Motor neuron (in vitro differentiated cells): Measurements from ENCODE around the gene CTNND1. TPM values are rescaled to one million over a fixed set of nuclear protein-coding genes. Genes with fewer than 3 reads are reported as not detected.

Source experiments
- ATAC-seq, 8 experiments: fragments of 200-7000 bp; cut with Tn5 transposase; replicated peaks in 6 of 8; 2 replicates each; pipeline ENCODE4 v1.8.0; 2021; ENCODE audit warnings: mild to moderate bottlenecking in 8 of 8, moderate library complexity in 8 of 8
- H3K27ac ChIP-seq, 2 donors: fragments of 250-450 bp; sonication (Bioruptor Pico); 2 replicates each; pipeline ENCODE4 v1.9.0; 2021; ENCODE audit warnings: antibody characterized with exemption in 2 of 2, mild to moderate bottlenecking in 2 of 2, moderate library complexity in 1 of 2
- H3K4me1 ChIP-seq, 2 donors: fragments of 250-450 bp; sonication (Bioruptor Pico); replicated peaks in 1 of 2; 2 replicates each; pipeline ENCODE4 v1.6.1; 2021; ENCODE audit warnings: antibody characterized with exemption in 2 of 2, mild to moderate bottlenecking in 2 of 2, moderate library complexity in 1 of 2
- H3K4me3 ChIP-seq, 5 donors: fragments of 250-450 bp; sonication (Bioruptor Pico); 2 replicates each; pipeline ENCODE4 v1.9.0; 2021; ENCODE audit warnings: antibody characterized with exemption in 5 of 5, mild to moderate bottlenecking in 5 of 5, moderate library complexity in 4 of 5
- WGBS, 10 experiments: fragments of 450-650 bp; shearing (Covaris generic); methylation state at CpG; one replicate each; pipeline ENCODE4 v1.0.0; 2022; 5-methylcytosine and 5-hydroxymethylcytosine counted together
- in situ Hi-C, 9 experiments: fragments of 400-800 bp; cut with MboI; loops; one replicate each; pipeline ENCODE4 v1.15.0; 2021; ENCODE audit warnings: low sequenced_read_pairs in 9 of 9, low pct_unique_long_range_greater_than_20kb in 2 of 9; ENCODE audit not compliant: unreplicated experiment in 9 of 9
- total RNA-seq, 8 experiments: library from RNA; unstranded; fragments of 300-600 nt; gene quantifications; 2 replicates each; pipeline versions ENCODE4 v1.2.3 to v1.2.4, GENCODE V29; 2022

CTNND1 gene
- total RNA-seq, 8 experiments from 2014 or later = 59.5 to 166 (median 86.1) TPM

DNA sequence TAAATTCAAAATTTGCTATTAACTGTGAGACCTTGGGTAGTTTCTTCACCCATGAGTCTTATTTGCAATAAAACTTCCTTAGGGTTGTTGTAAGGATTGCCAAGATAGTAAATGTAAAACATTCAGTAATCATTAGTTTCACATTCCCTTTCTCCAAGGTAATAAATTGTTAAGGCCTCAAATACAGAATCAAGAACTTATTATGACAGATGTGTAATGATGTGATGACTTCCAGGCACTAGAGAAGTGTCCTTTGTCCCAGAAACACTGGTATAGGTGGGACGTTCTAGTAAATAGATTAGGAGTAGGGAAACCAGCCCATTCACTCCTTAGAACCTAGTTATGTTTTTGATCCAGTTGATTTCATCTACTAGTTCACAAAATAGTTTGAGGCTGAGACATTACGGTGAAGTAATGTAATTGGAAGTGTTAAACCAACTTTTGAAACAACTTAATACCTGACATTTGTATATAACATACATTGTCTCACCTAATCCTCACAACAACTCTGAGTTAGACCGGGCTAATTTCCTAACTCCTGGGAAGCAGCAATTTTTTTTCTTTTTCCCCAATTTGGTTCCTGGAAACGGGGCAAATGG lies 25.5 kb downstream of the CTNND1 start:
- Histone ChIP-seq H3K4me3 (no peak overlapping the region), H3K27ac (no peak overlapping the region), H3K4me1 (peaks cover 0 to 3% of the 10 kb centered on the region in 2 donors)
- ATAC-seq = peak in 1 of 8 experiments; percentile 19
- 57 to 100% (median 84%) methylated on average over 1 to 4 of the region's 4 CpGs; no CpG with 5 or more reads in 1 of the 10 experiments for WGBS, 10 experiments
- in situ Hi-C loops = no loop called here

DNA sequence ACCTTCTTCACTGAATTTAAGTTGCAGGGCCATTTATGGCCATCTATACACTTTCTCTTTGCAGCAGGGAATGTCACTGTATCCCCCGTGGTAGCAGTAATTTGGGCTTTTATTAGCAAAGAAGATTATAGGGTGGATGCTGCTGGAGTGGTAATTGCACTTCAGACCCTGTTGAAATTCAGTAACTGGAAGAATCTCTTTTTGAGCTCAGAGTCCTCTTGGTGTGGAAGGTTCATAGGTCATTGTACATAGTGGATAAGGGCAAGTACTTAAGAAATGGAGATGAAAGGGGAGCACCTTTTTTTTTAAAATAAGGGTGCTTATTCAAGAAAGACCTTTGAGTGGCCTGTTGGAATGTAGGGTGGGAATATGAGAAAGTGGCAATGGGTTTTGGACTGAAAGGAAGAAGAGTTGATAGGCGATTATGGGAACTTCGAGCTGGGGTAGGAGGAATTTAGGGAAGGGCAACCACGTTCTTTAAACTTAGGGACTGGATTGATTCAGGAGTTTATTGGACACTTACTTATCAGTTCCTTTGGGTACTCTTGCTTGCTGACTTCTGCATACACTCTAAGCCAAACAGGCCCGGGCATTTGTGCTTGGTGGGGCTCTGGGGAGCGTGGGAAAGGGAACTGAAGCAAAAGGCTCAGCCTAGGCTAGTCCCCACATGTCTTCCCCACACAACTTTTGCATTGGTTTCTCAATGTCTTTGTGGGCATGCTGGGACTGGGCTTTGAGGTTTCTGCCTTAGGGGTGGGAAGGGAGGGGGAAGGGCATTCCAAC lies 26.5 kb downstream of the CTNND1 start:
- in situ Hi-C loops = no loop called here
- 14 to 91% (median 75%) methylated on average over 1 to 5 of the region's 6 CpGs; no CpG with 5 or more reads in 1 of the 10 experiments for WGBS, 10 experiments
- Histone ChIP-seq H3K4me1 (peaks cover 0 to 3% of the 10 kb centered on the region in 2 donors), H3K4me3 (no peak overlapping the region), H3K27ac (peak overlapping the region in 1 of 2 donors; percentile 20)
- peak in 4 of 8 experiments; percentile 17 to 30 (median 24) for ATAC-seq

DNA sequence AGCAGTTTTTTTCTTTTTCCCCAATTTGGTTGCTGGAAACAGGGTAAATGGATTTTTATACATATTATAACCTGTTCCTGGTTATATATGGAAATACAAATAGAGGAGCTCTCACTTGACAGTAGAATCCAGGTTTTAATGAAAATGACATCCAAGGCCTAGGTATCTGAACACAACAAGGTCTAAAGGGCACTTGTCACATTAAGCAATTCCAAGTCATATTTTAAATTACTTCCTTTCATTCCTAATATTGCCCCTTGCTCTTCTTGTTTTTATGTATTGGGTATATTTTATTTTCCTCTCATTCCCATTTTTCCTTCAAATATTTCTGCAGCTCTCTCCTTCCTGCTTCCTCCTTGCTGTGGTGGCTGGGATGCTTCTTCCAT lies 27.1 kb downstream of the CTNND1 start:
- in situ Hi-C loops = no loop called here
- ATAC-seq = no peak
- peaks cover 0 to 3% of the 10 kb centered on the region in 2 donors for H3K4me1 ChIP-seq
- no peak overlapping the region for H3K4me3 ChIP-seq
- H3K27ac ChIP-seq = no peak overlapping the region

DNA sequence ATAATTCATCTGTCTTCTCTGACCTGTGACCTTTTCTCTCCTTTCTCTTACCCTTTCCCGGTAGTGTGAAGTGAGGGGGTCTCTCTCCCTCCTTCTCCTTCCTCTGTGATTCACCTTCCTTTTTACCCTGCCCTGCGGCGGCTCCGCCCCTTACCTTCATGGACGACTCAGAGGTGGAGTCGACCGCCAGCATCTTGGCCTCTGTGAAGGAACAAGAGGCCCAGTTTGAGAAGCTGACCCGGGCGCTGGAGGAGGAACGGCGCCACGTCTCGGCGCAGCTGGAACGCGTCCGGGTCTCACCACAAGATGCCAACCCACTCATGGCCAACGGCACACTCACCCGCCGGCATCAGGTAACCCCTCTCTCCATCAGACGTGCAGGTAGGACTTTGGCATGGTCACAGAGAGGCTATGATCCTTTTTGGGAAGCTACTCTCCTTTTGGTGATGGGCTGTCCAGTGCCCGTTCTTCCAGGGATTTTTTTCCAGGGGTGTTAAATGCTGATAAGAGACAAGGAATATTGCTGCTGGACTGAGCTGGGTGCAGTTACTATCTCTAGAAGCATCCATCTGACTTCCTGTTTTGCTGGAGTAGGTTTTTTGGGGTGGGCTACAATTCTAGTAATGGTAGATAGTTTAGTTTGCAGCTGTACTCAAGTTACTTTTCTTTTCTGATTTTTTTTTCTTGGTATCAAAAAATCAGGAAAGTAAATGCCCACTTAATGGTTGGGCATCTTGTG lies 29.9 kb downstream of the CTNND1 start:
- no peak overlapping the region for H3K4me3 ChIP-seq
- 50 to 100% (median 91%) methylated on average over 1 to 11 of the region's 22 CpGs; no CpG with 5 or more reads in 3 of the 10 experiments for WGBS, 10 experiments
- no peak overlapping the region for H3K27ac ChIP-seq
- in situ Hi-C loops = no loop called here
- peaks cover 0 to 3% of the 10 kb centered on the region in 2 donors for H3K4me1 ChIP-seq
- no peak for ATAC-seq

DNA sequence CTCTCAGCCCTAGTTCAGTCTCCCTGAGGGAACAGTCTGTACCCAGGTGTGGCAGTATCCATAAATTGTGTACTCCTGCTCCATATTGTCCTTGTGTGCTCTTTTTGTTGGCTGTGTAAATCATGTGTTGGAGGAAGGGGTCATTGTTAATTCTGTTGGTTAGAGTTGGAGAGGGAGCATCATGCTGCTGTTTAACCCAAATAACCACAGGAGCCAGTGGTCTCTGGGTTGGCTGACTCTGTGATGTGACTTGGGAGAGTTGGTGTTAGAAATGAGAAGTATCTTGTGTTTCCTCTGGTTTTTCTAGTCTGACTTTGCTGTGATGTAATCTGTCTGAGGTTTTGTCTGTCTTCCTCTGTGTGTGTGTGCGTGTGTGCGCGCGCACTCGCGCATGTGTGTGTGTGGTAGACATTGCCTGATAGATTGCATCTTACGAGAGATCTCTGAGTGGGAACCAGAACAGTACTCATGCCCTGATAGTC lies 30.5 kb downstream of the CTNND1 start:
- no peak for ATAC-seq
- in situ Hi-C loops = no loop called here
- H3K4me1 ChIP-seq = peaks cover 0 to 3% of the 10 kb centered on the region in 2 donors
- no peak overlapping the region for H3K4me3 ChIP-seq
- H3K27ac ChIP-seq = no peak overlapping the region
- WGBS, 10 experiments = 83 to 100% (median 98%) methylated on average over 1 to 7 of the region's 7 CpGs; no CpG with 5 or more reads in 3 of the 10 experiments

DNA sequence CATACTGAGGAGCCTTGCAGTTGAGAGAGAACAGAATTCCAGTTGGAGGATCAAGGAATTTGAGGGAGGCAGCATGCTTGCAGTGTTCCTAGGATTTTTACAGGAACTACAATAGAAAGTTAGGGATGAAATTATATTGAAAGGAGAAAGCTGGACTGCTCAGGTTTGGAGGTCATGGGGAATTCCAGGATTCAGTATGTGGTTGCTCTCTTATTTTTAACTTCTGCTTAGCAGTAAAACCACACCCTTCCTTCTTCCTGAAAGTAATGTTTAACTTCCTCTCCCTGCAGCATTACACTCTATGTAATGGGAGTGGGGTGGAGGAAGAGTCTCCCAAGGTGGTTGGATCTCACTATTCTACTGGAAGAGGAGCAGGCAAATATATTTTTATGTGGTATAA lies 31.3 kb downstream of the CTNND1 start:
- Histone ChIP-seq H3K4me3 (no peak overlapping the region), H3K4me1 (peaks cover 0 to 3% of the 10 kb centered on the region in 2 donors), H3K27ac (no peak overlapping the region)
- peak in 3 of 8 experiments; percentile 77 to 93 (median 93) for ATAC-seq
- in situ Hi-C loops = no loop called here

DNA sequence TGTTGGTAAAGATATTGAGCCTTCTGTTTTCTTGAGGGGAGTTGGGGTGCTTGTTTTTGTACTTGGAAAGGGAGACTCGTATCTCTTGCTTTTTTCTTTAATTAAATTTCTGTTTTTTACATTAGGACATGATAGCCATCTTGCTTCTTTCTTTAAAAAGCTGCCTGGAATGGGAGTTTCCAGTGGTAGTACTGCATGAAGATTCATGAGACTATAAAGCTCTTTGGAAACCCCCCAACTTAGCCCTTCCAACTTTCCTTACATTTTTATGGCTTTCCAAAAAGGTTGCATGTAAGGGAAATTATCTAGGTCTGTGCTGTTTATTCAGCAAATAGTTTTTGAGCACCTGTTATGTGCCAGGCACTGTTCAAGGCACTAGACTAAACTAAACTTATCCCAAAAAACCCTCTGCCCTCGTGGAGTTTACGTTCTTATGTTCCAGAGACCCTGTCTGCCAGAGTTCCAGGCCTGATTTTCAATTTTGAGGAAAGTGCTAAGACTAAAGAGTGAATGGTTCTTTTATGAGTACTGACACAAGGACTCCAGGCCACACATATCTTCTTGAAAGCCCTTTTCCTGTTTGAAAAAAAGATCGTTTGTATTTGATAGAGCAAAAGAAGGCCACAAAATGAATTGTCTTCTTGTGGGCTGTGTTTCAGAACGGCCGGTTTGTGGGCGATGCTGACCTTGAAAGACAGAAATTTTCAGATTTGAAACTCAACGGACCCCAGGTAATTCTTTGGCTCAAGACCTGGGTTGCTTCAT lies 31.9 kb downstream of the CTNND1 start:
- 62 to 100% (median 98%) methylated on average over 3 to 8 of the region's 8 CpGs; no CpG with 5 or more reads in 1 of the 10 experiments for WGBS, 10 experiments
- ATAC-seq = peak in 1 of 8 experiments; percentile 22
- H3K4me1 ChIP-seq = peaks cover 0 to 1% of the 10 kb centered on the region in 2 donors
- H3K27ac ChIP-seq = no peak overlapping the region
- in situ Hi-C loops = no loop called here
- no peak overlapping the region for H3K4me3 ChIP-seq

DNA sequence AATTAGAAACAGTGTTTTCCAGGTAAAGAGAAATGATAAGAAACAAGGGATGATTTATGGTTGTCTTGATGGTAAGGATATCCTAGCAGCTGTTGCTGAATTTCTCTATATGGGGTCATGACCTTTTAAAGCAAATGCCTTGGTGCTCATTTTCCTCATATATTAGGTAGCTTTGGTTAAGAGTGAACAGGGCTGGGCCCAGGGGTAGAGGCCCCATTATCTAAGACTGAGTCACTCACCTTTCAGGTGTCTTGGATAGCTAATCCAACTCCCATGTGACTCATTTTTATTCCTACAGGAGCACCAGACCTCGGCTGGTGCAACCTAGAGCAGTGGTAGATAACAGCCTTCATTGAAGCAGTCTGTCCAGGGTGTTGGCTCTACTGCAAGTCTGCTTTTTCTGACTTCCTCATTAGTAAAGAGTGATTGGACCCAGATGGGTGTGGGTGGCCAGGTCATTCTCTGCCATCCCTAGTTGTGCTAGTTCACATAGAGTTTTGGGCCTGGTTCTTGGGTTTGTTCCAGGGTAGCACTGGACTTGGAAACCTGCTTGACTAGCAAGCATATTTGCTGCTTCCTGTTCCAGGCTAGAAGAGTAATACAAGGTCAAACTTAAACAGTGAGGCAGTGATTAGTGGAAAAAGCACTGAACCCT lies 37.4 kb downstream of the CTNND1 start:
- Histone ChIP-seq H3K4me1 (peaks cover 6 to 10% of the 10 kb centered on the region in 2 donors), H3K27ac (no peak overlapping the region), H3K4me3 (no peak overlapping the region)
- WGBS, 10 experiments = 33 to 100% (median 88%) methylated on average over 1 of the region's 1 CpG; no CpG with 5 or more reads in 7 of the 10 experiments
- in situ Hi-C loops = no loop called here
- ATAC-seq = peak in 4 of 8 experiments; percentile 9 to 89 (median 46)

DNA sequence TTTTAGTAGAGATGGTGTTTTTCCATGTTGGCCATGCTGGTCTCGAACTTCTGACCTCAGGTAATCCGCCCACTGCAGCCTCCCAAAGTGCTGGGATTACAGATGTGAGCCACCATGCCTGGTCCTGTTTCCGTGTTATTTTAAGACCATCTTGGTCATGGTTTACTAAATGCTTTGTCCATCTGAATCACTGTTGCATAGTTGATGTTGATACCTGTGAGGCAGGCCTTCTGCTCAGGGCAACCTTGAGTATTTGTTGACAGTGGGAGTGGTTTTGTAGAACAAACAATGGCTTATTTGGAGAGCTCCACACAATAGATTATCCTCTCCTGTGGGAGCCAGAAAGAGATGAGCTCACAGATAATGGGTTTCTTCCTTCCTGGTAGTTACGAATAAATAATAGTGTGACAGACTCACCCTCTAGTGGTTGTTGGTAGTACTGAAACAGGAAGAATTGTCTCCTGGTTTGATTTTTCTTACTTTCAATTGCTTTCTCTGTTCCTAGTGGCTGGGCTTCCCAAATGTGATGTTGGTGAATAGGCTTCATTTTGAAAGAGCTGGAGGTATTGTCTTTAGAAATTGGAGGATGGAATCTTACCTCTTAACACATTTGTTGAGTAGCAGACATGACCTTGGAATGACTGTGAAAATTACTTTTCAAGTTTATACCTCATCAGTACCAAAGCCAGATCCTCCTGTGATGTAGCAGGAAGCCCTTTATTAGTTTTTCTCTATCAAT lies 39.0 kb downstream of the CTNND1 start:
- Histone ChIP-seq H3K4me3 (no peak overlapping the region), H3K4me1 (peaks cover 6 to 10% of the 10 kb centered on the region in 2 donors), H3K27ac (peak overlapping the region; percentile 29 to 32)
- in situ Hi-C loops = loop anchor here in 3 of 9 experiments (10.0 to 25.0 kb wide), 2 partner anchors 712 to 714 kb away; partner anchors contain the start of gene OR5B21 (in 2 of the 3)
- ATAC-seq = peak; percentile 71 to 98 (median 86)
- 20 to 100% (median 56%) methylated on average over 1 to 3 of the region's 4 CpGs; no CpG with 5 or more reads in 2 of the 10 experiments for WGBS, 10 experiments

DNA sequence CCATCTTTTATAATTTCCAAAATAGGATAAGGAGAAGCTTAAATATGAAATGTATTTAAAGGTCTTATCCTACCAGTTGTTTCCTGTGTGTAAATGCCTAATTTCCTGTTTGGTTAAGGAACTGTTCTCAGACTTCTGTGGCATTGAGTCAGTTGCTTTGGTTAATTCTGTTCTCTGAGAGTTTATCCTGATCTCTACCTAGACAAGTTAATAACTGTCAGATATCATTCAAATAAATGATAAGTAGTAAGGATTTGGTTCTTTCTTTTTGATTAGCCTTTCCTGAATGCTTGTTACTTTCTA lies 39.5 kb downstream of the CTNND1 start:
- ATAC-seq = no peak
- Histone ChIP-seq H3K4me3 (no peak overlapping the region), H3K4me1 (peaks cover 6 to 10% of the 10 kb centered on the region in 2 donors), H3K27ac (no peak overlapping the region)
- in situ Hi-C loops = loop anchor here in 3 of 9 experiments (10.0 to 25.0 kb wide), 2 partner anchors 711 to 714 kb away; partner anchors contain the start of gene OR5B21 (in 2 of the 3)

DNA sequence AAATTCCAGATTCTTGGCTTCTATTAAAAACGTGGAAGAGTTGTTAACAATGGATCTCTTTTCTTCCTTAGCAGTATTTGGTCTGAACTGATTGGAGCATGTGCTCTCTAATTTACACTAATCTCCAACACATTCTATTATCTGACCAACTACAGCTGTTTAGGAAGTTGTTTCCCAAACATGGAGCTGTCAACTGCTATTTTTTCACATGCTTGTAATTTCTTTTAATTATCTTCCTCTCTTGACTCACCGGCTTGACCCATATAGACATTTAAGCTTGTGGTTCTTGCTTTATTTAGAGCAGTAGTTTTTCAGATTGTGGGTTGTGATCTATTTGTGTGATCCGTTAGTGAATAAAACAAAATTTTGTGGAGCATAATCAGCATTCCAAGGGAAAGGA lies 40.8 kb downstream of the CTNND1 start:
- no peak for ATAC-seq
- WGBS, 10 experiments = 43 to 100% (median 75%) methylated on average over 1 to 3 of the region's 3 CpGs; no CpG with 5 or more reads in 1 of the 10 experiments
- no peak overlapping the region for H3K4me3 ChIP-seq
- in situ Hi-C loops = loop anchor here in 3 of 9 experiments (10.0 to 25.0 kb wide), 2 partner anchors 710 to 712 kb away; partner anchors contain the start of gene OR5B21 (in 2 of the 3)
- peaks cover 6 to 10% of the 10 kb centered on the region in 2 donors for H3K4me1 ChIP-seq
- H3K27ac ChIP-seq = no peak overlapping the region
